GM12873 (cell line): ENCODE results near the gene GRB2.

Source experiments
- TF ChIP-seq, protein P1 (sequence below): IDR thresholded peaks from 2 replicates; pipeline ENCODE4 v1.5.1; 2012; ENCODE audit warnings: low read depth, mild to moderate bottlenecking, moderate library complexity, low read length, control low read depth; ENCODE audit not compliant: insufficient read depth; ENCODE audit errors: missing control alignments

Gene GRB2

GRCh38 chr17:75334723-75335122 lies 70.8 kb downstream of the GRB2 start:
- TF ChIP-seq, protein P1, sequence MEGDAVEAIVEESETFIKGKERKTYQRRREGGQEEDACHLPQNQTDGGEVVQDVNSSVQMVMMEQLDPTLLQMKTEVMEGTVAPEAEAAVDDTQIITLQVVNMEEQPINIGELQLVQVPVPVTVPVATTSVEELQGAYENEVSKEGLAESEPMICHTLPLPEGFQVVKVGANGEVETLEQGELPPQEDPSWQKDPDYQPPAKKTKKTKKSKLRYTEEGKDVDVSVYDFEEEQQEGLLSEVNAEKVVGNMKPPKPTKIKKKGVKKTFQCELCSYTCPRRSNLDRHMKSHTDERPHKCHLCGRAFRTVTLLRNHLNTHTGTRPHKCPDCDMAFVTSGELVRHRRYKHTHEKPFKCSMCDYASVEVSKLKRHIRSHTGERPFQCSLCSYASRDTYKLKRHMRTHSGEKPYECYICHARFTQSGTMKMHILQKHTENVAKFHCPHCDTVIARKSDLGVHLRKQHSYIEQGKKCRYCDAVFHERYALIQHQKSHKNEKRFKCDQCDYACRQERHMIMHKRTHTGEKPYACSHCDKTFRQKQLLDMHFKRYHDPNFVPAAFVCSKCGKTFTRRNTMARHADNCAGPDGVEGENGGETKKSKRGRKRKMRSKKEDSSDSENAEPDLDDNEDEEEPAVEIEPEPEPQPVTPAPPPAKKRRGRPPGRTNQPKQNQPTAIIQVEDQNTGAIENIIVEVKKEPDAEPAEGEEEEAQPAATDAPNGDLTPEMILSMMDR, result no peak

DNA sequence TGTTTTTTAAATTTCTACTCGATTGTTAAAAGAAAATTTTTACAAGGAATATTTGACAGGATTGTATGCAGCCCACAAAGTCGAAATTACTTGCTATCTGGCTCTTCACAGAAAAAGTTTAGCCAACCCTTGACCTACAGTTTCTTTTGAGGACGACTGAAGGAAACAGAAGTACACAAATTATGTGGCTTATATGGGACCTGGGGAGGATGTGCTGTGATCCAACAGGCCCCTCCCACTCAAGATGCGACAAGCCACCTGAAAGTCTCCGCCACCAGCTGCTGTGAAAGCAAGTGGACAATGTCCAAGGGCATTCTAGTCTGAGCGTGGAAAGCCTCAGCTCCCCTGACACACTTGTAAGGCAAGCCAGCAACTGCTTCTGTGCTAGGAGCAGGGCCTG lies 73.8 kb downstream of the GRB2 start:
- TF ChIP-seq, protein P1, result no peak

GRCh38 chr17:75327757-75328156 lies 77.7 kb downstream of the GRB2 start:
- TF ChIP-seq, protein P1, result no peak

GRCh38 chr17:75326226-75326848 lies 79.1 kb downstream of the GRB2 start:
- TF ChIP-seq, protein P1, result no peak

- TF ChIP-seq, protein P1, result no peak
Measured at GRCh38 chr17:75325827-75326225, 79.7 kb downstream of the GRB2 start.

DNA sequence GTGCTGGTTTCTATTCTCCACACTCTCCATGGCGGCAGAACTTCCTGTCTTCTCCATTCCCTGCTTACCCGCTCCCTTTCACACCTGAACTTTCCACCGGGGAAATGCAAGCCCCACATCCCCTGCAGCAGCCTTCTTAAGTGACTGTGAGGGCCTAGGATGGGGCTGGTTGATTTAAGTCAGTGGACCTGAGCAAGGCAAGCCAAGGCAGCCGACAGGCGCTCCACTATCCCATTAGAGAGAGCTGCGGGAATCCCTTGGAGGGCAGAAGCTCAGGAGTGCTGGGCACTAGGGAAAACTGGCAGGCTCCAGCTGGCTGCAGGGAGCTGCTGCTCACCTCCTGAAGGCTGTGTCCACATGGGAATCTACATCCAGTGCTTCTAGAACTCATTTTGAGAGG lies 80.1 kb downstream of the GRB2 start:
- TF ChIP-seq, protein P1, result no peak

DNA sequence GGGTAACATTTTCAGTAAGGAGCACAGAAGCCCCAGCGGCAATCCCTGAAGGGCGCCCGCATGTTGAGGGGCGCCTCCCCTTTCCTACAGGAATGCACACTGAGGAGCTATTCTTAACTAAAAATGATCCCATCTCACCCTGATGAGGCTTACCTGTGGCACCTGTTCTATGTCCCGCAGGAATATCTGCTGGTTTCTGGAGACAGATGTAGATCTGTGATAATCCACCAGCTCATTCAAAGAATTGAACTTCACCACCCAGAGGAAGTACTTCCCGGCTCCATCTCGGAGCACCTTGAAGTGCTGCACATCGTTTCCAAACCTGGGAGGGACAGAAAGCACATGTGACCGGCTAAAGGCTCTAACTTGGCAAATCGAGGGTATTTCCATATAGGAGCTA lies 84.0 kb downstream of the GRB2 start:
- TF ChIP-seq, protein P1, result no peak
